HG03045 (cell line): ENCODE results near the gene PRSS36.
A peak's percentile ranks its signal among the peaks of the same experiment; 100 is the strongest.
"Not testable (repeated sequence)": the region's sequence is repeated elsewhere in the genome, so short reads cannot be mapped to it uniquely, and the experiment has no call there.

Experiments used
- ATAC-seq: cut with Tn5 transposase; IDR thresholded peaks from one replicate; pipeline ENCODE4 v1.9.1; 2021; ENCODE audit warnings: mild to moderate bottlenecking, moderate library complexity; ENCODE audit not compliant: unreplicated experiment

Gene PRSS36

GRCh38 chr16:31142109-31143010 is 7.5 kb downstream of the PRSS36 start:
- peak; percentile 81 for ATAC-seq

DNA sequence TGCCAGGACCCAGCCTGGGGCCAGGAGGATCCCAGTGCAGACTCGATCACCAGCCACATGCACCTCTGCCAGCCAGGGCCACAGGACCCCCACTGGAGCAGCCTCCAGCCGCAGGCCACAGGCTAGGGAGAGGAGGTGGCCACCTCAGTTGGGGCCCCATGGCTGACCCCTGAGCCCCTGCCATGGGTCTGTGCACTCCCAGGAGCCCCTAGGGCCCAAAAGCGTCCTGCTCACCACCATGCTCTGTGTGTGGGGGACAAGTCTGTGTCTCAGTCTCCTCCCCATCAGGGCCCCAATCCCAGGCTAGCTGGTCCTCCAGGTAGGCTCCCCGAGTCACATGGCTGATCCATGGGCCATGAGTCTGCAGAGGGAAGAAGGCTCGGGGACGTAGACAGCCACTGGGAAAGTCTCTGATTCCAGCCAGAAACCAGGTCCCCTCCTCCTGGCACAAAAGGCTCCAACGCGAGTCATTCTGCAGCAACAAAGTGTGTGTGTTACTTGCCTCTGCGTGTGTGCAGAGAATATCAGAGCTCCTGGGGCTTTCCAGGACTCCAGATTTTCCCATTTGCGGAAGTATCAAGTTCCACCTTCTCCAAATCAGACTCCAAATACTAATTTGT is 8.3 kb downstream of the PRSS36 start:
- ATAC-seq: no peak

DNA sequence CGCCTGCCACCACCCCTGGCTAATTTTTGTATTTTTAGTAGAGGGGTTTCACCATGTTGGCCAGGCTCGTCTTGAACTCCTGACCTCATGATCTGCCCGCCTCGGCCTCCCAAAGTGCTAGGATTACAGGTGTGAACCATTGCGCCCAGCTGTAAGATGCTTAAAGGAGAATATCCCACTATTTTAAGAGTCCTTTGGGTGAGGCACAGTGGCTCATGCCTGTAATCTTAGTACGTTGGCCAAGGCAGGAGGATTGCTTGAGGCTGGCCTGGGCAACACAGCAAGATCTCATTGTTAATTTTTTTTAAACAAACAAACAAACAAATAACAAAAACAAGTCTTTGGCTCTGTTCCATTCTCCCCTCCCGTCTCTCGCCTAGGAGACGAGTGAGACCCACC is 8.8 kb downstream of the PRSS36 start:
- ATAC-seq: not testable (repeated sequence)

DNA sequence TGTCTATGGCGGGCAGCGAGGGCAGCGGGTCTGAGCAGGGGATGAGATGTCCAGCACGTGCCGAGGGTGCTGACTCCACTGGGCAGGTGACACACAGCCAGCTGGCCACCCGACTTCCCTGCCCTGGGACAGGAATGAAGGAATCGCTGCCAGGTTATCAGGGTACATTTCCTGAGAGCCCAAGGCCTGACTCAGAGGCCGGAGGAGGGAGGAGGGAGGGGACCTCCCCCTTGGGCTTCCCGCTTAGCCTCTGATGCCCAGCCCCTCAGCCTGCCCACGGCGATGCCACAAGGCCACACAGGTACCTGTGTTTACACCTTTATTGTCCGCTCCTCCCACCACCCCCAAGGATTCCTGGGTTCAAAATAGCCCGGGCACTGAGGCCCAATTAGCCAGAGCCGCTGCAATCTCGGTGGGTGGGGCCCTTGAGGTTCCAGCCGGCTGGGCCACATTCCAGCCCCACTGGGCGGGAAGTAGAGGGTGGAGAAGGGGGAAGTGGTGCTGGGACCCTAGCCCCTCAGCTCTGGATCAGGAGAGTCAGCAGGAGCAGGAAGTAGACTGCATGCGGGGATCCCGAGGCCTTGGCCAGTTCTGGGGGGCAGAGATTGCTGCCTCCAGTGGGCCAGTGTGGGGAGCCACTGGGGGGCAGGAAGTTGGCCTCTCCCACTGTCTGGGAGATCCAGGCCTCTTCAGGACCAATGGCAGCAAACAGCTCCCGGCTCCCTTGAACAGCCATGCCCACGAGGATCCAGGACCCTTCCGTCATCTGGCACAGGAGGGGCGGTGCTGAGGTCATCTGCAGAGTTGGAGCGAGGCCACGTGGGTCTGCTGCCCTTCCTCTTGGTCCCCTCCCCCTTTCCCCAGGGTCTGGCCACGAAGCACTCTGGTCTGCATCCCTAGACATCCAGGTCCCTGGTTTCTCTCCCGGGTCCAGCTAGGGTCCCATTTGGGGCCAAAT is 11.0 kb downstream of the PRSS36 start:
- no peak for ATAC-seq

GRCh38 chr16:31136822-31137499 is 12.9 kb downstream of the PRSS36 start:
- not testable (repeated sequence) for ATAC-seq

GRCh38 chr16:31136287-31136662 is 13.6 kb downstream of the PRSS36 start:
- no peak for ATAC-seq

DNA sequence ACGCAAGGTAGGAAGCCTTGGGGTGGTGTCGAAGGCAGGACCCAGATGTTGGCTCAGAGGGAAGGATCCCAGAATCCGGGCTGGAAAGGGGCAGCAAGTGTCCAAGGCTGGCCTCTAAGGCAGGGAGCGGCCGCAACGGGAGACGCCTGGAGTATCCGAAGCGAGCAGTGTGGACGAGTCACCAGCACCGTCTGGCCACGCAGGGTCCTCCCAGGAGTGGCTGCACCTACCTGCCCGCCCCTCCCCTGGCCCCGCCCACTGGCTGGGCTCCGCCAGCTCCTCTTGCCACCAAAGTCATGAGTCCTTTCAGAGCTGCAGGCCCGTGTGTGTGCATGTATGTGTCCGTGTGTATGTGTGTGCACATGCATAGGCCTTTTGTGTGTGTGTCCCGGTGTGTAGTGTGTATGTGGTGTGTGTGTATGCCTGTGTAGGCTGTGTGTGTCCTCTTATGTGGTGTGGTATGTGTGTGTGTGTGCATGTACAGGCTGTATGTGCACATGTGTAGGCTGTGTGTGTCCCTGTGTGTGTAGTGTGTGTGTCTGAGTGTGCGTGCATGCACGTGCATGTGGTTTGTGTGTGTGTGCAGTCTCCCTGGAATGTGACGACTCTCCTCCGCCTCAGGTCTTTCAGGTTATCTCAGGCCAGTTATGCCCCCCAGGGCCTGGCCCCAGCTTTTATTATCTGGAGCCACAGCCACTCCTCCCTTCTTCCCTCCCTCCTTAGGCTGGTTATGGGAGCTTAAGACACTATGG is 14.2 kb downstream of the PRSS36 start, which contains the start of gene PRSS8:
Gene PRSS8 (minus strand): TSS at position 193 of the 752 bp plus-strand sequence. CDS start 229 bp downstream, outside the sequence.
- no peak for ATAC-seq

- ATAC-seq: no peak
Measured at GRCh38 chr16:31134625-31135534, 15.0 kb downstream of the PRSS36 start.

GRCh38 chr16:31134091-31134571 is 15.7 kb downstream of the PRSS36 start:
- ATAC-seq: no peak

DNA sequence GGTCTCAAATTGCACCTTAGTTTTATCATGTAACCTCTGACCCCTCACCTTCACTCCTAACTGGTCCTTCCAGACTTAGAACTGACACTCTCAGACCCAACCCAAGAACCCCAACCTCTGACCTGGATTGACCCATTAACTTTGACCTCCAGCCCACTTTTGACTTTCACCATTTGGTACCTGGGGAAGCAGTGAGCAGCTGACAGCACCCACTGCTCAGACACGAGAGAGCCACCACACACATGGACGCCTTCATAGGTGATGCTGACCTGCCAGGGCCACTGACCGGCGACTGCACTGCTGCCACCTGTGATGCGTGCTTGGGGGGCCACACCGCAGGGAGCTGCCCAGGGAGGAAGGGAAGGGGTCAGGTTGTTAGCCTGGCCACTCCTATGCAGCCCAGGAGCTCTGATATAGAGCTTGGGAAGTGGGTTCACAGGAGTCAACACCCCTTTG is 16.8 kb downstream of the PRSS36 start:
- no peak for ATAC-seq

GRCh38 chr16:31132303-31132979 is 17.4 kb downstream of the PRSS36 start:
- ATAC-seq: no peak

GRCh38 chr16:31131841-31132271 is 18.0 kb downstream of the PRSS36 start:
- ATAC-seq: no peak

- ATAC-seq: no peak
Measured at GRCh38 chr16:31131416-31131815, 18.4 kb downstream of the PRSS36 start.

- no peak for ATAC-seq
Measured at GRCh38 chr16:31130899-31131298, 19.0 kb downstream of the PRSS36 start.

DNA sequence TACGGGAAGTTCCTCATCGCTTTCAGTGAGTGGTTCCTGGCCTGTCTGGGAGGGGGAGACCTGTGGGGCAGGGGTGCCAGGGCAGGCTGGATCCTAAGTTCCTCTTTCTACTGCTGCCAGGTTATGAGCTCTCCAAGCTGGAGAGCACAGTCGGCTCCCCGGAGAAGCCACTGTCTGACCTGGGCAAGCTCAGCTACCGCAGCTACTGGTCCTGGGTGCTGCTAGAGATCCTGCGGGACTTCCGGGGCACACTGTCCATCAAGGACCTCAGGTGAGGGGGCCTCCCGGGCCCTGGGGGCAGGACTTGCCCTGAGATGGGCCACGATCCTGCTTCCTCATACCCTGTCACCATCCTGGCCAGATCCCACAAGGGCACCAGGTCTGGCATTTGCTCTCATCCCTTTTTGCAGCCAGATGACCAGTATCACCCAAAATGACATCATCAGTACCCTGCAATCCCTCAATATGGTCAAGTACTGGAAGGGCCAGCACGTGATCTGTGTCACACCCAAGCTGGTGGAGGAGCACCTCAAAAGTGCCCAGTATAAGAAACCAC is 19.5 kb downstream of the PRSS36 start:
- no peak for ATAC-seq

DNA sequence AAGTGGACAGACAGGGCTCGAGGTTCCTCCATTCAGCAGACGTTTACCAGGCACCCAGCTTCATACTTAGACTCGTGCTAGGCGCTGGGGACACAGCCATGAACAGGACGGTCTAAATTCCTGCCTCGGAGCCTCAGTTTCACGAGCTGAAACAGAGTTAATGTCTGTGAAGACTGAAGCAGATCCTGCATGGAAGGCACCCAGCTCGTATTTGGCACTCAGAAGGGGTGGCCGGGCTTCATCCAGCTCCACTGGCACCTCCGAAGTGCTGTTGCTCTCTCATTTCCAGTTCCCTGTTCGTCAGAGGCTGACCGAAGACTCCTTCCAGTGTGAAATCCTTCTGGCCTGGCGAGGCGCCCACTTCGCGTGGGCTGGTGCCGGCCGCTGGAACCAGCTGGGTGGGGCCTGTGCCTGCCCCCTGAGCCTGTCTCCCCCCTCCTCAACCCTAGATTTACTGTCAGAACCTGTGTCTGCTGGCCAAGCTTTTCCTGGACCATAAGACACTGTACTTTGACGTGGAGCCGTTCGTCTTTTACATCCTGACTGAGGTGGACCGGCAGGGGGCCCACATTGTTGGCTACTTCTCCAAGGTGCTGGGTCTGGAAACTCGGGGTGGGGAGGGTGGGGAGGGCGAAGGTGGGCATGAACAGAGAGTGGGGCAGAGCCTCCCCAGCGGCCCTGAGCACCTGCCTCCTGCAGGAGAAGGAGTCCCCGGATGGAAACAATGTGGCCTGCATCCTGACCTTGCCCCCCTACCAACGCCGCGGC is 20.1 kb downstream of the PRSS36 start:
- ATAC-seq: no peak
